Stimulated activated memory B cell treated with anti-CD40 and anti-IgM and Interleukin-4, amounts not matched to agents 10 μg/mL and 1 μg/mL and 100 μg/mL, for 72 hours (primary cell): ENCODE data around the gene PELI2.
A peak's percentile ranks its signal among the peaks of the same experiment; 100 is the strongest.

ENCODE experiments used
- ATAC-seq: fragments of 150-1000 bp; cut with Tn5 transposase; 2 replicates; pipeline ENCODE4 v1.10.0; 2021
- H3K27ac Mint-ChIP-seq: one replicate; pipeline ENCODE4 v1.8.0; 2022; ENCODE audit warnings: mild to moderate bottlenecking, mixed read lengths
- H3K27me3 Mint-ChIP-seq: one replicate; pipeline ENCODE4 v1.8.0; 2022; ENCODE audit warnings: mixed read lengths
- H3K36me3 Mint-ChIP-seq: one replicate; pipeline ENCODE4 v1.8.0; 2022; ENCODE audit warnings: mixed read lengths
- H3K4me1 Mint-ChIP-seq: one replicate; pipeline ENCODE4 v1.8.0; 2022; ENCODE audit warnings: mixed read lengths
- H3K4me3 Mint-ChIP-seq: one replicate; pipeline ENCODE4 v1.8.0; 2022; ENCODE audit warnings: mild to moderate bottlenecking, moderate library complexity, mixed read lengths
- H3K9me3 Mint-ChIP-seq: one replicate; pipeline ENCODE4 v1.8.0; 2022; ENCODE audit warnings: mixed read lengths

The PELI2 gene

DNA sequence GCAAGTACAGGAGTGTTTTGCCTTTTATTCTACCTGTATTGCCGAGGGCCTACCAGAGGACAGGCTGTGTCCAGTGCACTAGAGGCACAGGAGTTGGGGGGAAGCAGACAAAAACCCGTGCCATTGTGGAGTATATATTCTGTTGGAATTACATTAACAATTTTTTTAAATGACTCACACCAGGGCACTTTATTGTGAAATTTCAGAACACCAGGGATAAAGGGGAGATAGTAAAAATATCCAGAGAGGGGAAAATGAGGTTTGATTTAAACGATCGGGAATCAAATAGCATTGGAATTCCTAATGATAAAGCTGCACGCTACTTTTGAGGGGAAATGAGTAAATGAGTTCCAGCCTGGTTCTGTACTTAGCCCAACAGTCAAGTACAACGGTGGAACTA is 123.2 kb downstream of the PELI2 start:
- H3K4me1 Mint-ChIP-seq, result peaks cover 6% of the 10 kb centered on the region
- H3K4me3 Mint-ChIP-seq, result no peak overlapping the region
- peaks cover 4% of the 10 kb centered on the region for H3K9me3 Mint-ChIP-seq
- H3K27ac Mint-ChIP-seq, result no peak overlapping the region
- peaks cover 17% of the 10 kb centered on the region for H3K36me3 Mint-ChIP-seq
- ATAC-seq, result no peak
- H3K27me3 Mint-ChIP-seq, result no peaks in the 10 kb centered on the region

DNA sequence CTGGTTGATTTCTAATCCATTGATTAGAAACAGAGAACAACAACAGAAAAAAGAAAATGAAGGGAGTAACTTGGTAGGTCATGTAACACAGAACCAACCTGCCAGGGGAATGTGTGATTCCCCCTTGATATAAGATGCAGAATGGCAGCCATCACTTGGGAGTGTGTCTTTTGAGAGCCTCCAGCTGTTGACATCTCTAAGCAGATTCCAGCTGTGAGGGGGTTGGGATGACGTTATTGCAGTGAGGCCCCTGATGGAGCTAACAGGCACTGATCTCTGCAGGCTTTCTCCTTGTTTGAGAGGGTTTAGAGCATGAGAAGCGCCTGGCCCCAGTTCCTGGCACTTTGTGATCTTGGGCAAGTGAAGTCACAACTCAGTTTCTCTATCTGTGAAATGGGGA is 124.9 kb downstream of the PELI2 start:
- H3K4me1 Mint-ChIP-seq, result peaks cover 6% of the 10 kb centered on the region

DNA sequence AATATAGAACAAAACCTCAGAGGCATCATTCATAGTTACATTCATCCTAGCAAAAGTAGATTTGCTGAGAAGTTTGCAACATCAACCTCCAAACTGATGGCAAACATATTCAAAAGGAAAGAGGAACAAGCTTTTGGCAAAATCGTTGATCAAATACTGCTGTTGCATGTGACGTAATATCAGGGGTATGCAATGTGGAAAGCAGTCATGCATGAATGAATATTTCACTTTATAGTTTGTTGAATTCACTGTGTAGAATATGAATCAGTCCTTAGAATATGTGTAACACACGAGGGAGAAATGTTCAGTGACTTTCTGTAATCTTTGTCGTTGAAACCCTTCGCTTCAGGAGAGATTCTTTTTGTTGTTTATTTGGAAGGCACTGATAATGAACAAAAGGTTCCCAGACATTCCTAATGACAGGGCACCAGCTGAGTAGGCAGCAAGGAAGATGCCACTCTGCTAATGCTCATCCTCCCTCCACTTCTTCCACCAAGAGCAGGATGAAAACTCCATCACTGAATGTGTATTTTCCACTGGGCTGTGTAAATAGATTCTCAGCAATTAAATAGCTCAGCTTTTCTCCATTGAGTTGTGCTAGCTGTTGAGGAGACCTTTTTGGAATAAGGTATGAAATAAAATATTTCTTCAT is 126.1 kb downstream of the PELI2 start:
- peaks cover 20% of the 10 kb centered on the region for H3K36me3 Mint-ChIP-seq
- H3K27ac Mint-ChIP-seq, result no peak overlapping the region
- H3K4me3 Mint-ChIP-seq, result no peak overlapping the region
- H3K4me1 Mint-ChIP-seq, result peaks cover 6% of the 10 kb centered on the region
- H3K9me3 Mint-ChIP-seq, result peaks cover 4% of the 10 kb centered on the region
- ATAC-seq, result no peak
- no peaks in the 10 kb centered on the region for H3K27me3 Mint-ChIP-seq

More for the DNA sequence above, 124.9 kb downstream of the PELI2 start:
- ATAC-seq, result no peak
- H3K27ac Mint-ChIP-seq, result no peak overlapping the region
- H3K36me3 Mint-ChIP-seq, result peaks cover 17% of the 10 kb centered on the region
- peaks cover 4% of the 10 kb centered on the region for H3K9me3 Mint-ChIP-seq
- H3K27me3 Mint-ChIP-seq, result no peaks in the 10 kb centered on the region
- no peak overlapping the region for H3K4me3 Mint-ChIP-seq

DNA sequence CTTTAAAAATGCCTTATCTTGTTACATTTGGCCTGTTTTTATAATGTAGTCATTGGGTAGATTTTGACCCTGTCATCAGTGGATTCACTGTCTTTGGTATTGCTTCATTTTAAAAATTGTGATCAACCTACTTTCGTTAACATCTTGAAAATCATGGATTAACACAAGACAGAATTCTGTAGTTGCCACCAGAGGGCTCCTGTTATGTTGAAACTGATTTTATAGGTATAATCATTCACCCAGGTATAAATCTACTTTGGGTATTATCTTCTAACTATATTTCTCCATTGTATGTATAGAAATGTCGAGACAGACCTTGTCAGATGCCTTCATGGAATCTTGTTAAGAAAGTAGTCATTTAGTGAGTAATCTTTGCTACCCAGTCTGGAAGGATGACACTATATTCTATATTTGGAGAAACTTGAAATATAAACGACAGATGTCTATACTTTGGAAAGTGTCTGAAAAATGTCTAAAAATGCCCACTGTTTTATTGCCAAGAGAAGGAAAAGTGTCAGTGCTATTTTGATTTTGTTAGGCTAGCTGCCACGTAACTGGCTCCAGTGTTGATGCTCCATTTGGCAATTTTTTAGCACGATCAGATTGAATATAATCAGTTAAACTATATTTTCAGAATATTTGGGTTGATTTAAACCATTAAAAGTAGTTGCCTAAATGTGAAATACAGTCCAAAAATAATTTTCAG is 129.4 kb downstream of the PELI2 start:
- Mint-ChIP-seq H3K4me3 (no peak overlapping the region), H3K27me3 (no peaks in the 10 kb centered on the region), H3K4me1 (peaks cover 6% of the 10 kb centered on the region), H3K27ac (no peak overlapping the region), H3K36me3 (peaks cover 15% of the 10 kb centered on the region), H3K9me3 (peaks cover 3% of the 10 kb centered on the region)
- no peak for ATAC-seq

DNA sequence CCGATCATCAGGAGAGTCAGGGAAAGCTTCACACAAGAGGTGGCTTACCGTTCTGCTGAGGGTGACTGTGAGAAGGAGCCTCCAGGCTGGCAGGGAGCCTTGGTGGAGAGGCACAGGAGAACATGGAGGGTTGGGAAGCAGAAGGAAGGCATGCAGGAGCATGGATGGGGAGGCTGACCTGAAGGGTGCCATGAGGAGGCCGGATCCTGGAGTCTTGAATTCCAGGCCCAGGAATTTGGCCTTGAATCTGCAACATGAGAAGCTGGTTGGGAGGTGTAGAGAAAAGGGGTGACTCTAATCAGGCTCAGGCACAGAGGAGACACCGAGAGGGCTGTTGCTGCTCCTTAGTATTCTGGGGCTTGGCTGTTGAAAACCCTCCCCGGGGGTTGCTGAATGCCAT is 130.2 kb downstream of the PELI2 start:
- ATAC-seq, result no peak
- Mint-ChIP-seq H3K4me3 (no peak overlapping the region), H3K9me3 (peaks cover 4% of the 10 kb centered on the region), H3K4me1 (peaks cover 1% of the 10 kb centered on the region), H3K36me3 (peaks cover 20% of the 10 kb centered on the region), H3K27ac (no peak overlapping the region), H3K27me3 (no peaks in the 10 kb centered on the region)

DNA sequence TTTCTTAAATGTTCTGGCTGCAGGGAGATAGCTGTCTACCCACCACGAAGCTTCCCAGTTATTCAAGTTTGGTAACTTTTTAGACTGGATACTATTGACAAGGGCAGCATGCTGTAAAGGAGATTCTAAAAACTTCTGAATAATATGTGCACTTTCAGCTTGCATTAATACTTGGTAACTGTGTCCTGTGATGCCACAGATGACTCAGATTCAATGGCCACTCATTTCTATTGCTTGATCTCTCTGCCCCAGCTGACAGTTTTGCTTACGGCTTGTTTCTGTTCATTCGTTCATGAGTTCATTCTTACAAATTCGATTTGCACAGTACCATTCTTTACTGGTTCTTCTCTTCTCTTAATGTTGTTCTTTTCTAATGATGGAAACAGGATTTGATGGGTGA is 142.8 kb downstream of the PELI2 start:
- Mint-ChIP-seq H3K27ac (no peak overlapping the region), H3K4me3 (no peak overlapping the region), H3K27me3 (no peaks in the 10 kb centered on the region), H3K9me3 (peaks cover 8% of the 10 kb centered on the region), H3K4me1 (no peaks in the 10 kb centered on the region), H3K36me3 (no peaks in the 10 kb centered on the region)
- peak; percentile 16 for ATAC-seq

DNA sequence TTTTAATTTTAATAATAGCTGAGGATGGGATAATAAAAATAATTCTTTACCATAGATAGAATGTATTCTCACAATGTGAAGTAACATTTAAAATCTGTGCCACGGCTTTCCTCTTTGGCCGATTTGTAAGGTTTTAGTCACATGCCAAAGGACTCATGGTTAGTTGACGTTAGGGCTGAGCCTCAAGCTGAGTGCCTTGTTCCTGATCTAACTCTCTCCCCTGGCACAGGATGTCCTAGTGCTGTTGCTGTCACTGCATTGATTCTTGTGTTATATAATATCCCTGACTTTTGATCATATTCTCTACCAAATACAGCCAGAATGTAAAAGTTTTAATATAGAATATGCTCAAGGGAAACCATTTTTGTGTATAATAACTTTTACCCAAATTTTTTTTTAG is 144.3 kb downstream of the PELI2 start:
- Mint-ChIP-seq H3K4me1 (no peaks in the 10 kb centered on the region), H3K4me3 (no peak overlapping the region), H3K36me3 (no peaks in the 10 kb centered on the region), H3K27me3 (no peaks in the 10 kb centered on the region), H3K9me3 (peaks cover 8% of the 10 kb centered on the region), H3K27ac (no peak overlapping the region)
- ATAC-seq, result no peak

DNA sequence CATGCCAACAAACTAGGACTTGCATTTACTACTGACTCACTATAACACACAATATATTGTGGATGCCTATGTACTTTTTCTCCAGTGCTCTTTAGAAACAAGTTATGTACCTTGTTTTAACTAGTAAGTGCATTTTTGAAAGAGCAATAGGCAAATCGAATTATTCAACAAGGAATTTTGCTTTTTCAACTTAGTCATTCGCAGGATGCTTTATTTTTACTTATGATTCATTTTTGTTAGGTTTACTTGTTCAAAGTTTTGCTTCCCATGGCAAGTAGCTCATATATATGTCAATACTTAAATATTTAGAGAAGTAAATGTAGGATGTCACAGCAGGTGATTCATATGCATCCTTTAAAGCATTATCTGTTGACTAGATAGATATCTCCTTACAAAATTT is 149.8 kb downstream of the PELI2 start:
- Mint-ChIP-seq H3K9me3 (no peaks in the 10 kb centered on the region), H3K4me3 (no peak overlapping the region), H3K27me3 (no peaks in the 10 kb centered on the region), H3K4me1 (no peaks in the 10 kb centered on the region), H3K36me3 (no peaks in the 10 kb centered on the region), H3K27ac (no peak overlapping the region)
- no peak for ATAC-seq

DNA sequence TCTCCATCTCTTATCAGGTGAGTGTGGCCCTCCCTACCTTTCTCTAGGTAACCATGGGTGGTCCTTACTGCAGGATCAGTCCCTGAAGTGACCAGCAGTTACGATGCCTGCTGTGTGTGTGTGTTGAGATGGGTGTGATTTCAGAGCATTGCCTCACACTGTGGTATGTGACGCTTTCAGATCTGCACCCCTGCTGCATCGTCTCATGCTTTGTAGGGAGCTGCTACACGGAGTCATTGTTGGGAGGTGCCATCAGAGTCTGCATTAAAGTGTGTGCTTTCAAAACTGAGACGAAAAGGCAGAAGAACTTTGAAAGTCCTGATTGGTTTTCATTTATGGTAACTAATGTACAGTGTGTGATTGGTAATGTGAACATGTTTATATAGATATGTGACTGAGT is 150.5 kb downstream of the PELI2 start:
- Mint-ChIP-seq H3K4me3 (no peak overlapping the region), H3K4me1 (no peaks in the 10 kb centered on the region), H3K36me3 (no peaks in the 10 kb centered on the region), H3K27me3 (no peaks in the 10 kb centered on the region), H3K9me3 (no peaks in the 10 kb centered on the region), H3K27ac (no peak overlapping the region)
- no peak for ATAC-seq

DNA sequence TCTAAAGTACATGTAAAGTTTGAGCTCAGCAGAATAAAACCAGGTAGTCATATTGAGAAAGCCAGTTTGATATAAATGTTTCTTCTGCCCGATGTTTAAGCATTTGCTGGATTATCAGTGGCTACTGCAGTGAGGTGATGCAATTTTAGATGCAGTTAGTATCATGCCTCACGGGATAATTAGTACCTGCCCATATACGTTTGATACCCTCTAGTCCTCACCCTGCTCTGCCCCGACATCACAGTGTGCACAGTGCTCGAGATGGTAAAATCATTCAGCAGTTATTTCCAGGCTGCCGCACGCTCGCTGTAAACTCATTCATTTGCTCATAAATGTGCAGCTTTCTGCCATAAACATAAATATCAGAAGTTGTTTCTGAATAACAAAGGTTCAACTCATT is 152.7 kb downstream of the PELI2 start:
- H3K27ac Mint-ChIP-seq, result no peak overlapping the region
- no peaks in the 10 kb centered on the region for H3K27me3 Mint-ChIP-seq
- H3K4me3 Mint-ChIP-seq, result no peak overlapping the region
- no peaks in the 10 kb centered on the region for H3K4me1 Mint-ChIP-seq
- H3K9me3 Mint-ChIP-seq, result no peaks in the 10 kb centered on the region
- H3K36me3 Mint-ChIP-seq, result no peaks in the 10 kb centered on the region
- ATAC-seq, result no peak

DNA sequence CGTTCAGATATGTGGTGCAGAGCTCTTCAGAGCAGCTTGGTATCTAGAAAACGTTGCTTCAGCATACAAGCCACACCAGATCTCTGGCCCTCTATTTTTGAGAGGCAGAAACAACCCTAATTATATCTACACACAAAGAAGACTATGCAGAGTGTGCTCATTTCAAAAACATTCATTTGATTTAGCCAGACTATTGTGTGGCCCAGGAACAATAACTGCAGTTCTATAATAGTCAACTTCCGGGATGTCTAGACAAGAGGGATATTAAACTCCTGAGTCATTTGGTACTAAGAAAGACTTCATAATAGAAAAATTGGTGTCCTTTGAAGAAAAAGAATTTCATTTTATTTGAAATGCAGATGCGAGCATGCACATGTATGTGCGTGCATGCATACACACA is 153.8 kb downstream of the PELI2 start:
- H3K4me1 Mint-ChIP-seq, result no peaks in the 10 kb centered on the region
- no peaks in the 10 kb centered on the region for H3K27me3 Mint-ChIP-seq
- H3K9me3 Mint-ChIP-seq, result no peaks in the 10 kb centered on the region
- H3K27ac Mint-ChIP-seq, result no peak overlapping the region
- ATAC-seq, result no peak
- no peaks in the 10 kb centered on the region for H3K36me3 Mint-ChIP-seq
- no peak overlapping the region for H3K4me3 Mint-ChIP-seq

DNA sequence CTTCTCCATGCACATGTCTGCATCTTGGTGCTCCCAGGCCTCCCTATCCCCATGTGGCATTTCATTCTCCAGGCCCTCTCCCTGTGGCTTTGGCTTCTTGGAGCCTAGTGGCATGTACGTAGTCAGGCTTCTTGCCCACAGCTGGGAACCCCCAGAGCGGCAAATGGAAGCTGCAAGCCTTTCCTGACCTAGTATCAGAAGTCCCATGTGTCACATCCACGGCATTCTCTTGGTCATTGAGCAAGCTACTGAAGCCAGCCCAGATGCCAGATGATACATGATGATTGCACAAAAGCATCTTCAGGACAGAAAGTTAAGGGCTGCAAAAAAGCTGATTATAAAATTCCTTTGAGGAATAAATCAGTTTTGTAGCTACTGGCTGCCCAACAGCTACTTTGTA is 154.9 kb downstream of the PELI2 start:
- ATAC-seq, result no peak
- Mint-ChIP-seq H3K27ac (no peak overlapping the region), H3K4me1 (no peaks in the 10 kb centered on the region), H3K9me3 (no peaks in the 10 kb centered on the region), H3K27me3 (no peaks in the 10 kb centered on the region), H3K4me3 (no peak overlapping the region), H3K36me3 (no peaks in the 10 kb centered on the region)

DNA sequence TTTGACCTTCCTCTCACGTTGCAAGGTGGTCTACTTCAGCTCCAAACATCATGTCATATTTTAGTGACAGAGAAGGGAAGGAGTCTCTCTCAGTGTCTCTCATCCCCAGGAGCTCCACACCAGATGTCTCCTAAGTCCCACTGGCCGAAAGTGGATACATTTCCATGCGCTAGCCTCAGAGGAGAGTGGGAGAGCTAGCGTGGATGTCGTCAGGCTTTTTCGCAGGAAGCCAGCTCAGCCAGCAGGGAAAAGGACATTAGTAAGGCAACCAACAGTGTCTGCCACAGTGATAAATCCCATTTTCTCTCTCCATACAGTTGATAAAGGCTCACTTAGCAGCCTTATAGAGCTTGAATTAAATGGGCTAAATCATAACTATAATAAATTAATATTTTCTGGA is 155.7 kb downstream of the PELI2 start:
- no peak overlapping the region for H3K4me3 Mint-ChIP-seq

DNA sequence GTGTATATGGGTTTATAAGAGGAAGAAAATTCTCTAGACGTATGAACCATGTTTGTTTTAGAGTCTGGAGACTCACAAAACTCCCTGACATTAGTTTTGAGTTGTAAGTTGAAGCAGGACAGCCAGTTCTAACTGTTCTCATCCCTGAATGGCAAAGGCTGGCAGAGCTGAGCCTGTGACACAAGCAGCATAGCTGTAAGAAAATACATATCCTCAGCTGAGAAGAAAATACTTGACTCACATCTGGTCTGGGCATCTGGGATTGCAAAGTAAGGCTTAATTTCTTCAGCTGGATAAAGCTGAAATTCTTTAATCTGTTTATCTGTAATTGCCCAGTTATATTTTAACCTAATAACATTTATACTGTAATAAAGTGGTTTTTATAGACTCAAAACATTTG is 156.3 kb downstream of the PELI2 start:
- H3K27ac Mint-ChIP-seq, result no peak overlapping the region
- H3K4me1 Mint-ChIP-seq, result no peaks in the 10 kb centered on the region
- no peak for ATAC-seq
- H3K36me3 Mint-ChIP-seq, result no peaks in the 10 kb centered on the region
- no peak overlapping the region for H3K4me3 Mint-ChIP-seq
- no peaks in the 10 kb centered on the region for H3K27me3 Mint-ChIP-seq
- H3K9me3 Mint-ChIP-seq, result no peaks in the 10 kb centered on the region

More for the DNA sequence above, 155.7 kb downstream of the PELI2 start:
- Mint-ChIP-seq H3K36me3 (no peaks in the 10 kb centered on the region), H3K27me3 (no peaks in the 10 kb centered on the region), H3K4me1 (no peaks in the 10 kb centered on the region), H3K9me3 (no peaks in the 10 kb centered on the region), H3K27ac (no peak overlapping the region)
- no peak for ATAC-seq

DNA sequence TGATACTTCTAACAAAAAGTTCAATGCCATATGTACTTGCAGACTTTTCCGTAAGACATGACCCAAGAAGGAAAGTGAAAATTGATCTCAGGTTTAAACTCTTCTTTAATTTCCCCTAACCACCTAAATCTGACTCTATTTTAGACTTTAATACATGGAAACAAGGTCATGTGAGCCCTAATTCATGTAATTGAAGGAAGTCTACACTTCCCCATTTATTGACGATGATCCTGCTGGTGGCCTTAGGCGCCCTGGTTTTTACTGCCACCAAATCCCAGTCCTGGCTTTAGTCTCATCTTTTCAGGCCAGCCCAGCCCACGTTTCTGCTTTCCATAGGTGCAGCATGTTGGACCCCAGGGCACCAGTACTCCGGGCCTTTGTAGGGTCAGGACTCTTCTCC is 157.9 kb downstream of the PELI2 start:
- Mint-ChIP-seq H3K36me3 (peaks cover 7% of the 10 kb centered on the region), H3K4me1 (no peaks in the 10 kb centered on the region), H3K27ac (no peak overlapping the region), H3K27me3 (no peaks in the 10 kb centered on the region), H3K4me3 (no peak overlapping the region), H3K9me3 (no peaks in the 10 kb centered on the region)
- ATAC-seq, result no peak

DNA sequence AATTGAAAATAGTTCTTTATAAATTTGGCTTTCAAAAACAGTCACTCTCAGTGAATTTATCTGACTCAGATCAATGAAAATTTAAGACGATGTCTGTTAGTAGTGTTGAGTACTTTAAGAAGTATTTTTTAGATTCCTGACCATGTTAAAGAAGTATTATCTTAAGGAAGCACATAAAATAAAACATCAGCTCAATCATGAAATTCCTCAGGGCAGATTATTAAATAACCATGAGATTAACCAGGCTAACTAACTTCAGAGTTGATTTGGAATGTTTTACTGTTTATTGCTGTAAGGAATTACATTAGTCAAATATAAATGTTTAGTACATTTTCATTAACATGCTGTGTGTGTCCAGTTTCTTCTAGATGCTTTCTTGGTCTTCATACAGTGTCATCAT is 160.2 kb downstream of the PELI2 start:
- Mint-ChIP-seq H3K4me1 (no peaks in the 10 kb centered on the region), H3K4me3 (no peak overlapping the region), H3K9me3 (no peaks in the 10 kb centered on the region), H3K27me3 (no peaks in the 10 kb centered on the region), H3K36me3 (peaks cover 7% of the 10 kb centered on the region), H3K27ac (no peak overlapping the region)
- ATAC-seq, result no peak
